ENCODE measurements around the gene DGKI. TPM values are rescaled to one million over a fixed set of nuclear protein-coding genes. Genes with fewer than 3 reads are reported as not detected.

DGKI gene
- total RNA-seq, 6 experiments from 2014 or later = 1.2 to 2.2 (median 1.6) TPM

- no peaks in the 10 kb centered on the region; the same call in 1 of the 2 replicates for H3K27me3 Mint-ChIP-seq (ENCODE audit: insufficient read depth)
- peaks cover 9% of the 10 kb centered on the region; the same call in 1 of the 2 replicates for H3K36me3 Mint-ChIP-seq (ENCODE audit: low read depth)
- no peaks in the 10 kb centered on the region for H3K9me3 Mint-ChIP-seq
- peaks cover 64% of the 10 kb centered on the region for H3K4me1 Mint-ChIP-seq (ENCODE audit: low read depth)
- peak overlapping the region; percentile 87 for H3K27ac Mint-ChIP-seq
- TF ChIP-seq CTCF (IDR thresholded peaks at IDR 0.05) = no peak
- H3K4me3 Mint-ChIP-seq = peak overlapping the region; percentile 45
- no peak for DNase-seq
Measured at GRCh38 chr7:137772316-137772715, 74.5 kb downstream of the DGKI start.

DNA sequence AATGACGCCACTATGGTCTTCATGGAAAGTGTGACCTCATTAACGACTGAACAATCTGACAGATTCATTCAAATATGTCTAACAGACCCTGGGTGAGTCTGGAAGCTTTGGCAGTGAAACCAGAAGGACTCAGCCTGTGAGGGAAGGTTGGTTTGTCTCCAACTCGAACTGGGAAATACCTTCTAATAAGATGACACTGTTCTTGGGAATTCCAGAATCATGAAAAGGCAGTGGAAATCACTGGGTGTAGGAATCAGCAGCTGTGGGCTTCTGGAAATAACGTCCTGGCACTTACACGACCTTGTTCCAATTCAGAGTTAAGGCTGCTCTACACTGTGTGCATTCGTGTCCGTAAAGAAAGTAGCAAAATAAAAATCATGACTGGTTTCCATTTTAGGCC lies 75.1 kb downstream of the DGKI start:
- Mint-ChIP-seq H3K9me3 (no peaks in the 10 kb centered on the region), H3K27ac (peak overlapping the region; percentile 87), H3K4me1 (ENCODE audit: low read depth) (peaks cover 69% of the 10 kb centered on the region), H3K36me3 (ENCODE audit: low read depth) (peaks cover 9% of the 10 kb centered on the region; the same call in 1 of the 2 replicates), H3K27me3 (ENCODE audit: insufficient read depth) (no peaks in the 10 kb centered on the region; the same call in 1 of the 2 replicates), H3K4me3 (peak overlapping the region; percentile 45)
- TF ChIP-seq CTCF (IDR thresholded peaks at IDR 0.05) = no peak
- peak; percentile 78 for DNase-seq

GRCh38 chr7:137771273-137771672 lies 75.5 kb downstream of the DGKI start:
- no peak overlapping the region for H3K4me3 Mint-ChIP-seq
- TF ChIP-seq CTCF (IDR thresholded peaks at IDR 0.05) = no peak
- H3K36me3 Mint-ChIP-seq (ENCODE audit: low read depth) = peaks cover 9% of the 10 kb centered on the region; the same call in 1 of the 2 replicates
- peak overlapping the region; percentile 87 for H3K27ac Mint-ChIP-seq
- peaks cover 69% of the 10 kb centered on the region for H3K4me1 Mint-ChIP-seq (ENCODE audit: low read depth)
- H3K27me3 Mint-ChIP-seq (ENCODE audit: insufficient read depth) = no peaks in the 10 kb centered on the region; the same call in 1 of the 2 replicates
- DNase-seq = no peak
- H3K9me3 Mint-ChIP-seq = no peaks in the 10 kb centered on the region

DNA sequence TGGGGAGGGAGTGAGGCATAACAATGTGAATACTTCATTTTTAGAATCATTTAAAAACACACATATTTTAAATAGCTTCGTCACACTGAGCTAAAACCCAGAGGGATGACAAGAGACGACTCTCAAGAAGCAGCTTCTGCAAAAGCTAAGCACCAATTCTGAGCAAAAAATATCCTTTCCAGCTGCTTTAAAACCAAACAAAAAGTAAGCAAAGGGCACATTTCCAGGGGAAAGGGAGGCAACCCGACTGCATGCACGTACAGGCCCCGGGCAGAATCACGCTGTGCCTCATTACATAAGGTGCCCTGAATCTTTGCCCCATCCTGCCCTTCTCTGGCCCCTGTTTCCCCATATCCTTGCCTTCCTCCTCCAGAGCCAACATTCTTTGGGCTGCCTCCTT lies 78.4 kb downstream of the DGKI start:
- H3K27ac Mint-ChIP-seq = peak overlapping the region; percentile 73
- no peak for TF ChIP-seq CTCF (IDR thresholded peaks at IDR 0.05)
- peak overlapping the region; percentile 76 for H3K4me3 Mint-ChIP-seq
- peaks cover 1% of the 10 kb centered on the region for H3K27me3 Mint-ChIP-seq (ENCODE audit: insufficient read depth)
- peaks cover 9% of the 10 kb centered on the region; the same call in 1 of the 2 replicates for H3K36me3 Mint-ChIP-seq (ENCODE audit: low read depth)
- H3K9me3 Mint-ChIP-seq = no peaks in the 10 kb centered on the region
- peaks cover 49% of the 10 kb centered on the region for H3K4me1 Mint-ChIP-seq (ENCODE audit: low read depth)
- peak; percentile 22 for DNase-seq

DNA sequence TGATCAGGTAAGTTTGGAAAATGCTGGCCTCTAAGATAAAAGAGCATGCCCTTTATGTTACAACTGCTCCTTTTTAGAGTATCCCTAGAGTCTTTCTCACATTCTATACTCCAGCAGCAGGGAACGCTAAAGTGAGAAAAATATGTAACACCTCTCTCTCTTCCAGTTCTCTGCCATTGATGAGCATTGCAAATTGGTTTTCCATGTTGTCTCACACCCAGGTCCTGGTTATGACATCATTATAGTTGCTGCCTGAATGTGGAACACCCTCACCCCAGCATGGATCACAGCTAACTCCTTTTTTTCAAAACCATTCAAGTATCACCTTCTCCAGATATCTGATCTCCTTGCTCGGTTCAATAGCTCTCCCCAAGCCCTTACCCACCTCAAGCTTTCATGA lies 84.4 kb downstream of the DGKI start:
- Mint-ChIP-seq H3K4me1 (ENCODE audit: low read depth) (peaks cover 10% of the 10 kb centered on the region), H3K9me3 (no peaks in the 10 kb centered on the region), H3K4me3 (no peak overlapping the region), H3K36me3 (ENCODE audit: low read depth) (peaks cover 6% of the 10 kb centered on the region; the same call in 1 of the 2 replicates), H3K27me3 (ENCODE audit: insufficient read depth) (peaks cover 1% of the 10 kb centered on the region; the same call in 1 of the 2 replicates), H3K27ac (no peak overlapping the region)
- DNase-seq = no peak
- TF ChIP-seq CTCF (IDR thresholded peaks at IDR 0.05) = no peak

Measured in HFFc6 (cell line).